SH-SY5Y (cell line): ENCODE measurements around the gene SHISA3.

Experiments used
- GATA2 ChIP-seq: IDR thresholded peaks from 2 replicates; pipeline ENCODE4 v1.6.1; 2011; ENCODE audit warnings: mild to moderate bottlenecking, low read depth, low read length
- GATA3 ChIP-seq: IDR thresholded peaks from 2 replicates; pipeline ENCODE4 v1.6.1; 2011; ENCODE audit warnings: low read depth, mild to moderate bottlenecking, low read length, moderate library complexity

GRCh38 chr4:42391355-42391664 is 6.0 kb upstream of the SHISA3 start:
- no peak for TF ChIP-seq GATA2
- no peak for TF ChIP-seq GATA3
